Measurements from ENCODE around the gene ZNF76.

GRCh38 chr6:35259194-35259947 lies at the start of gene ZNF76:
- TF ChIP-seq E2F6 (IDR thresholded peaks at IDR 0.05): 0 out of 2 replicates have a peak, but pooled peaks have one; percentile 13
- TF ChIP-seq SRF (IDR thresholded peaks at IDR 0.05; ENCODE audit: low read depth, low read length): peak; percentile 84
- TF ChIP-seq CTCF (IDR thresholded peaks at IDR 0.05; ENCODE audit: control extremely low read depth in 1 of 3, insufficient read depth in 1 of 3, low read depth in 1 of 3, low read length in 3 of 3): no peak
- peak in 1 of 2 experiments; percentile 96; a peak in 2 of 3 replicates for TF ChIP-seq POLR2A (IDR thresholded peaks at IDR 0.05; ENCODE audit: control extremely low read depth in 1 of 2, low read depth in 2 of 2, low read length in 2 of 2)
- no peak for TF ChIP-seq JUN (IDR thresholded peaks at IDR 0.05; ENCODE audit: low read depth, low read length)
- peak in 1 of 2 experiments; percentile 91; a peak in 2 of 3 replicates for TF ChIP-seq EP300 (IDR thresholded peaks at IDR 0.05; ENCODE audit: borderline replicate concordance in 1 of 2, low read depth in 2 of 2, low read length in 2 of 2)
- TF ChIP-seq BCL11A (IDR thresholded peaks at IDR 0.05; ENCODE audit: low read depth in 2 of 2, low read length in 2 of 2): no peak
- peak in 1 of 2 experiments; percentile 89; a peak in 2 of 4 replicates for TF ChIP-seq SIN3A (conservative IDR thresholded peaks at IDR 0.05 in 1 of 2, IDR thresholded peaks at IDR 0.05 in 1 of 2; ENCODE audit: low read depth in 1 of 2, low read length in 2 of 2)
- TF ChIP-seq CBX5 (IDR thresholded peaks at IDR 0.05; ENCODE audit: low read depth, low read length): no peak
